ENCODE results near the gene C1orf159.

C1orf159 gene

DNA sequence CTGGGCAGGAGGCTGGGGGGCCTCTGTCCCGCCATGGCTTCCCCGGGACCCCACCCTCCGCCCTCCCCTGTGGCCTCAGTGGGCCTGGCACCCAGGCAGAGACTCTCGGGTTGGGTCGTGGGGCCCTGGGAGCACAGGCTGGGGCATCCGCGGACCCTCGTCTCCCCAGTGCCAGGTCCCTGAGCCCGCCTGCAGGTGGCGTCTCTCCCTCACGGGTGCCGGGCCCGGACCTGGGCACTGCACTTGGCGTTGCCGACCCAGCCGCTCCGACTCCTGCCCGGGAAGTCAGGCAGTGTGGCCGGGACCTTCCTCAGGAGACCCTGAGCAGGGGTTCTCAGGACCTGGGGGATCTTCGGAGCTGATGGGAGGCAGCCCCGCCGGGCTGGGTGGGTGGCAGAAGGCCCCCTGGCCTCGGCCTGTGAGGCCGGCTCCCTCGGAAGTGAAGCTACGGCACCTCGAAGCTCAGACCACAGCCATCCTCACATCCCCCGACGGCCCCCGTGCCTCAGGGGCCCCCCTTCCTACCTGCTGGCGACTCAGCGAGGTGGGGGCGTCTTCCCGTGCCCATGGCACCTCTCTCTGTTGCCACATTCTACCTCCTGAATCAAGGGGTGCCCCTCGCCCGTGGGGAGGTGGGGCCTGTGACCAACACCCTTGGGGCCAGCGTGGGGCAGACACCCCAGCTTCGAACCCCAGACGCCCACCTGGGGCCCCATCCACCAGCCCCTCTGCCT, 6.4 kb upstream of the C1orf159 start:
- POLR2A ChIA-PET: interaction anchor here (1.0 to 1.9 kb wide), 7 partner anchors 109 to 170 kb away, joined by 3 to 5 read pairs (median 4); partner anchors contain the start of genes SDF4 and UBE2J2
- Histone ChIP-seq H3K9me3 (ENCODE audit: control insufficient read depth, insufficient read depth, low read depth, low read length) (no peaks in the 10 kb centered on the region), H3K27ac (ENCODE audit: extremely low read depth, low read depth, low read length) (no peak overlapping the region), H3K4me1 (ENCODE audit: control insufficient read depth, insufficient read depth, low read length) (no peaks in the 10 kb centered on the region), H3K36me3 (ENCODE audit: control insufficient read depth in 2 of 2, insufficient read depth in 1 of 2, low read length in 2 of 2) (no peaks in the 10 kb centered on the region), H3K4me3 (ENCODE audit: low read depth, low read length) (no peak overlapping the region)
- CTCF ChIA-PET: interaction anchor here (0.5 to 7.2 kb wide), 35 partner anchors 12 to 882 kb away, joined by 3 to 76 read pairs (median 4); partner anchors contain the start of genes C1QTNF12, CFAP74 and SDF4
- no peak for TF ChIP-seq SETDB1 (IDR thresholded peaks at IDR 0.05; ENCODE audit: insufficient read length, low read length)
- no peak for TF ChIP-seq ZNF169 (tag by site-specific recombination; IDR thresholded peaks at IDR 0.05)
- peak; percentile 72; the same call in 1 of the 2 replicates for TF ChIP-seq ZSCAN30 (tag by site-specific recombination; IDR thresholded peaks at IDR 0.05)
- TF ChIP-seq, protein P1, sequence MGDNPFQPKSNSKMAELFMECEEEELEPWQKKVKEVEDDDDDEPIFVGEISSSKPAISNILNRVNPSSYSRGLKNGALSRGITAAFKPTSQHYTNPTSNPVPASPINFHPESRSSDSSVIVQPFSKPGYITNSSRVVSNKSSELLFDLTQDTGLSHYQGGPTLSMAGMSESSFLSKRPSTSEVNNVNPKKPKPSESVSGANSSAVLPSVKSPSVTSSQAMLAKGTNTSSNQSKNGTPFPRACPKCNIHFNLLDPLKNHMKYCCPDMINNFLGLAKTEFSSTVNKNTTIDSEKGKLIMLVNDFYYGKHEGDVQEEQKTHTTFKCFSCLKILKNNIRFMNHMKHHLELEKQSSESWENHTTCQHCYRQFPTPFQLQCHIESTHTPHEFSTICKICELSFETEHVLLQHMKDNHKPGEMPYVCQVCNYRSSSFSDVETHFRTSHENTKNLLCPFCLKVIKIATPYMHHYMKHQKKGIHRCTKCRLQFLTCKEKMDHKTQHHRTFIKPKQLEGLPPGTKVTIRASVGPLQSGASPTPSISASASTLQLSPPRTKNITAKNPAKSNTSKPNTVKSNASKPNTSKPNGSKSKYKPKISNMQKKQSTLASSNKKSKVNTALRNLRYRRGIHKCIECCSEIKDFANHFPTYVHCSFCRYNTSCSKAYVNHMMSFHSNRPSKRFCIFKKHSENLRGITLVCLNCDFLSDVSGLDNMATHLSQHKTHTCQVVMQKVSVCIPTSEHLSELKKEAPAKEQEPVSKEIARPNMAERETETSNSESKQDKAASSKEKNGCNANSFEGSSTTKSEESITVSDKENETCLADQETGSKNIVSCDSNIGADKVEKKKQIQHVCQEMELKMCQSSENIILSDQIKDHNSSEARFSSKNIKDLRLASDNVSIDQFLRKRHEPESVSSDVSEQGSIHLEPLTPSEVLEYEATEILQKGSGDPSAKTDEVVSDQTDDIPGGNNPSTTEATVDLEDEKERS (tag by site-specific recombination; IDR thresholded peaks at IDR 0.05): no peak
- TF ChIP-seq, protein P2, sequence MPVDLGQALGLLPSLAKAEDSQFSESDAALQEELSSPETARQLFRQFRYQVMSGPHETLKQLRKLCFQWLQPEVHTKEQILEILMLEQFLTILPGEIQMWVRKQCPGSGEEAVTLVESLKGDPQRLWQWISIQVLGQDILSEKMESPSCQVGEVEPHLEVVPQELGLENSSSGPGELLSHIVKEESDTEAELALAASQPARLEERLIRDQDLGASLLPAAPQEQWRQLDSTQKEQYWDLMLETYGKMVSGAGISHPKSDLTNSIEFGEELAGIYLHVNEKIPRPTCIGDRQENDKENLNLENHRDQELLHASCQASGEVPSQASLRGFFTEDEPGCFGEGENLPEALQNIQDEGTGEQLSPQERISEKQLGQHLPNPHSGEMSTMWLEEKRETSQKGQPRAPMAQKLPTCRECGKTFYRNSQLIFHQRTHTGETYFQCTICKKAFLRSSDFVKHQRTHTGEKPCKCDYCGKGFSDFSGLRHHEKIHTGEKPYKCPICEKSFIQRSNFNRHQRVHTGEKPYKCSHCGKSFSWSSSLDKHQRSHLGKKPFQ (tag by site-specific recombination; IDR thresholded peaks at IDR 0.05): no peak
- no peak for TF ChIP-seq ZFP41 (tag by site-specific recombination; IDR thresholded peaks at IDR 0.05; ENCODE audit: borderline replicate concordance)
- no peak for TF ChIP-seq ZNF473 (tag by site-specific recombination; IDR thresholded peaks at IDR 0.05)
- TF ChIP-seq, protein P3, sequence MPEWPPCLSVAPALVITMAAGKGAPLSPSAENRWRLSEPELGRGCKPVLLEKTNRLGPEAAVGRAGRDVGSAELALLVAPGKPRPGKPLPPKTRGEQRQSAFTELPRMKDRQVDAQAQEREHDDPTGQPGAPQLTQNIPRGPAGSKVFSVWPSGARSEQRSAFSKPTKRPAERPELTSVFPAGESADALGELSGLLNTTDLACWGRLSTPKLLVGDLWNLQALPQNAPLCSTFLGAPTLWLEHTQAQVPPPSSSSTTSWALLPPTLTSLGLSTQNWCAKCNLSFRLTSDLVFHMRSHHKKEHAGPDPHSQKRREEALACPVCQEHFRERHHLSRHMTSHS (tag by site-specific recombination; IDR thresholded peaks at IDR 0.05): no peak
- no peak for TF ChIP-seq ZXDB (tag by site-specific recombination; IDR thresholded peaks at IDR 0.05)
- no peak for TF ChIP-seq ZNF10 (tag by site-specific recombination; IDR thresholded peaks at IDR 0.05)
- TF ChIP-seq, protein P4, sequence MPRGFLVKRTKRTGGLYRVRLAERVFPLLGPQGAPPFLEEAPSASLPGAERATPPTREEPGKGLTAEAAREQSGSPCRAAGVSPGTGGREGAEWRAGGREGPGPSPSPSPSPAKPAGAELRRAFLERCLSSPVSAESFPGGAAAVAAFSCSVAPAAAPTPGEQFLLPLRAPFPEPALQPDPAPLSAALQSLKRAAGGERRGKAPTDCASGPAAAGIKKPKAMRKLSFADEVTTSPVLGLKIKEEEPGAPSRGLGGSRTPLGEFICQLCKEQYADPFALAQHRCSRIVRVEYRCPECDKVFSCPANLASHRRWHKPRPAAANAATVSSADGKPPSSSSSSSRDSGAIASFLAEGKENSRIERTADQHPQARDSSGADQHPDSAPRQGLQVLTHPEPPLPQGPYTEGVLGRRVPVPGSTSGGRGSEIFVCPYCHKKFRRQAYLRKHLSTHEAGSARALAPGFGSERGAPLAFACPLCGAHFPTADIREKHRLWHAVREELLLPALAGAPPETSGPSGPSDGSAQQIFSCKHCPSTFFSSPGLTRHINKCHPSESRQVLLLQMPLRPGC (tag by site-specific recombination; IDR thresholded peaks at IDR 0.05): no peak
- no peak for TF ChIP-seq ZNF549 (tag by site-specific recombination; IDR thresholded peaks at IDR 0.05)
- TF ChIP-seq, protein P5, sequence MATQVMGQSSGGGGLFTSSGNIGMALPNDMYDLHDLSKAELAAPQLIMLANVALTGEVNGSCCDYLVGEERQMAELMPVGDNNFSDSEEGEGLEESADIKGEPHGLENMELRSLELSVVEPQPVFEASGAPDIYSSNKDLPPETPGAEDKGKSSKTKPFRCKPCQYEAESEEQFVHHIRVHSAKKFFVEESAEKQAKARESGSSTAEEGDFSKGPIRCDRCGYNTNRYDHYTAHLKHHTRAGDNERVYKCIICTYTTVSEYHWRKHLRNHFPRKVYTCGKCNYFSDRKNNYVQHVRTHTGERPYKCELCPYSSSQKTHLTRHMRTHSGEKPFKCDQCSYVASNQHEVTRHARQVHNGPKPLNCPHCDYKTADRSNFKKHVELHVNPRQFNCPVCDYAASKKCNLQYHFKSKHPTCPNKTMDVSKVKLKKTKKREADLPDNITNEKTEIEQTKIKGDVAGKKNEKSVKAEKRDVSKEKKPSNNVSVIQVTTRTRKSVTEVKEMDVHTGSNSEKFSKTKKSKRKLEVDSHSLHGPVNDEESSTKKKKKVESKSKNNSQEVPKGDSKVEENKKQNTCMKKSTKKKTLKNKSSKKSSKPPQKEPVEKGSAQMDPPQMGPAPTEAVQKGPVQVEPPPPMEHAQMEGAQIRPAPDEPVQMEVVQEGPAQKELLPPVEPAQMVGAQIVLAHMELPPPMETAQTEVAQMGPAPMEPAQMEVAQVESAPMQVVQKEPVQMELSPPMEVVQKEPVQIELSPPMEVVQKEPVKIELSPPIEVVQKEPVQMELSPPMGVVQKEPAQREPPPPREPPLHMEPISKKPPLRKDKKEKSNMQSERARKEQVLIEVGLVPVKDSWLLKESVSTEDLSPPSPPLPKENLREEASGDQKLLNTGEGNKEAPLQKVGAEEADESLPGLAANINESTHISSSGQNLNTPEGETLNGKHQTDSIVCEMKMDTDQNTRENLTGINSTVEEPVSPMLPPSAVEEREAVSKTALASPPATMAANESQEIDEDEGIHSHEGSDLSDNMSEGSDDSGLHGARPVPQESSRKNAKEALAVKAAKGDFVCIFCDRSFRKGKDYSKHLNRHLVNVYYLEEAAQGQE (tag by site-specific recombination; IDR thresholded peaks at IDR 0.05): no peak
- TF ChIP-seq BCL11A (tag by site-specific recombination; IDR thresholded peaks at IDR 0.05; ENCODE audit: low read depth): no peak
- TF ChIP-seq, protein P6, sequence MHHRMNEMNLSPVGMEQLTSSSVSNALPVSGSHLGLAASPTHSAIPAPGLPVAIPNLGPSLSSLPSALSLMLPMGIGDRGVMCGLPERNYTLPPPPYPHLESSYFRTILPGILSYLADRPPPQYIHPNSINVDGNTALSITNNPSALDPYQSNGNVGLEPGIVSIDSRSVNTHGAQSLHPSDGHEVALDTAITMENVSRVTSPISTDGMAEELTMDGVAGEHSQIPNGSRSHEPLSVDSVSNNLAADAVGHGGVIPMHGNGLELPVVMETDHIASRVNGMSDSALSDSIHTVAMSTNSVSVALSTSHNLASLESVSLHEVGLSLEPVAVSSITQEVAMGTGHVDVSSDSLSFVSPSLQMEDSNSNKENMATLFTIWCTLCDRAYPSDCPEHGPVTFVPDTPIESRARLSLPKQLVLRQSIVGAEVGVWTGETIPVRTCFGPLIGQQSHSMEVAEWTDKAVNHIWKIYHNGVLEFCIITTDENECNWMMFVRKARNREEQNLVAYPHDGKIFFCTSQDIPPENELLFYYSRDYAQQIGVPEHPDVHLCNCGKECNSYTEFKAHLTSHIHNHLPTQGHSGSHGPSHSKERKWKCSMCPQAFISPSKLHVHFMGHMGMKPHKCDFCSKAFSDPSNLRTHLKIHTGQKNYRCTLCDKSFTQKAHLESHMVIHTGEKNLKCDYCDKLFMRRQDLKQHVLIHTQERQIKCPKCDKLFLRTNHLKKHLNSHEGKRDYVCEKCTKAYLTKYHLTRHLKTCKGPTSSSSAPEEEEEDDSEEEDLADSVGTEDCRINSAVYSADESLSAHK (tag by site-specific recombination; IDR thresholded peaks at IDR 0.05): no peak
- no peak for TF ChIP-seq ZBTB1 (tag by site-specific recombination; IDR thresholded peaks at IDR 0.05)
- TF ChIP-seq, protein P7, sequence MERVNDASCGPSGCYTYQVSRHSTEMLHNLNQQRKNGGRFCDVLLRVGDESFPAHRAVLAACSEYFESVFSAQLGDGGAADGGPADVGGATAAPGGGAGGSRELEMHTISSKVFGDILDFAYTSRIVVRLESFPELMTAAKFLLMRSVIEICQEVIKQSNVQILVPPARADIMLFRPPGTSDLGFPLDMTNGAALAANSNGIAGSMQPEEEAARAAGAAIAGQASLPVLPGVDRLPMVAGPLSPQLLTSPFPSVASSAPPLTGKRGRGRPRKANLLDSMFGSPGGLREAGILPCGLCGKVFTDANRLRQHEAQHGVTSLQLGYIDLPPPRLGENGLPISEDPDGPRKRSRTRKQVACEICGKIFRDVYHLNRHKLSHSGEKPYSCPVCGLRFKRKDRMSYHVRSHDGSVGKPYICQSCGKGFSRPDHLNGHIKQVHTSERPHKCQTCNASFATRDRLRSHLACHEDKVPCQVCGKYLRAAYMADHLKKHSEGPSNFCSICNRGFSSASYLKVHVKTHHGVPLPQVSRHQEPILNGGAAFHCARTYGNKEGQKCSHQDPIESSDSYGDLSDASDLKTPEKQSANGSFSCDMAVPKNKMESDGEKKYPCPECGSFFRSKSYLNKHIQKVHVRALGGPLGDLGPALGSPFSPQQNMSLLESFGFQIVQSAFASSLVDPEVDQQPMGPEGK (tag by site-specific recombination; IDR thresholded peaks at IDR 0.05): peak; percentile 73
- TF ChIP-seq ZBTB8A (tag by site-specific recombination; IDR thresholded peaks at IDR 0.05): peak; percentile 53
- no peak for TF ChIP-seq HOXD13 (CRISPR knock-in tag; IDR thresholded peaks at IDR 0.05; ENCODE audit: borderline replicate concordance)
- TF ChIP-seq ZNF530 (tag by site-specific recombination; IDR thresholded peaks at IDR 0.05; ENCODE audit: low read depth): no peak
- TF ChIP-seq ZNF214 (tag by site-specific recombination; IDR thresholded peaks at IDR 0.05; ENCODE audit: borderline replicate concordance): no peak
